Urinary bladder (tissue), 4 donors: Measurements from ENCODE around the gene KCNS3. TPM values are rescaled to one million over a fixed set of nuclear protein-coding genes. Genes with fewer than 3 reads are reported as not detected.

Experiments used
- DNase-seq: peaks from one replicate; pipeline ENCODE4 v3.0.0-alpha.2; 2015; ENCODE audit errors: extremely low spot score
- H3K27ac ChIP-seq: one replicate; pipeline ENCODE4 v1.5.1; 2013; ENCODE audit warnings: low read depth, mild to moderate bottlenecking, moderate library complexity
- H3K36me3 ChIP-seq: one replicate; pipeline ENCODE4 v1.6.1; 2013; ENCODE audit warnings: mild to moderate bottlenecking, moderate library complexity; ENCODE audit not compliant: insufficient read depth
- H3K4me1 ChIP-seq: one replicate; pipeline ENCODE4 v1.6.1; 2013; ENCODE audit warnings: mild to moderate bottlenecking, moderate library complexity; ENCODE audit not compliant: insufficient read depth
- H3K4me3 ChIP-seq: one replicate; pipeline ENCODE4 v1.5.1; 2013; ENCODE audit warnings: low read depth, low read length
- WGBS: extraction: QIAGEN DNeasy Blood & Tissue Kit; methylation state at CpG from one replicate; pipeline ENCODE4 v1.1.7; 2013; 5-methylcytosine and 5-hydroxymethylcytosine counted together
- polyA plus RNA-seq: library from polyadenylated mRNA; stranded (reverse); fragments of 200-250 nt; gene quantifications from one replicate; pipeline ENCODE4 v1.2.3, GENCODE V29; 2013
- total RNA-seq: library from RNA; depleted of rRNA; stranded (reverse); fragments of >200 nt; gene quantifications from one replicate; pipeline ENCODE4 v1.2.3, GENCODE V29; 2014
- donor health status: healthy with polysubstance abuse.
- donor health status: healthy.

Gene KCNS3, protein sequence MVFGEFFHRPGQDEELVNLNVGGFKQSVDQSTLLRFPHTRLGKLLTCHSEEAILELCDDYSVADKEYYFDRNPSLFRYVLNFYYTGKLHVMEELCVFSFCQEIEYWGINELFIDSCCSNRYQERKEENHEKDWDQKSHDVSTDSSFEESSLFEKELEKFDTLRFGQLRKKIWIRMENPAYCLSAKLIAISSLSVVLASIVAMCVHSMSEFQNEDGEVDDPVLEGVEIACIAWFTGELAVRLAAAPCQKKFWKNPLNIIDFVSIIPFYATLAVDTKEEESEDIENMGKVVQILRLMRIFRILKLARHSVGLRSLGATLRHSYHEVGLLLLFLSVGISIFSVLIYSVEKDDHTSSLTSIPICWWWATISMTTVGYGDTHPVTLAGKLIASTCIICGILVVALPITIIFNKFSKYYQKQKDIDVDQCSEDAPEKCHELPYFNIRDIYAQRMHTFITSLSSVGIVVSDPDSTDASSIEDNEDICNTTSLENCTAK
- total RNA-seq (14.9 TPM), polyA plus RNA-seq (7.7 TPM)

DNA sequence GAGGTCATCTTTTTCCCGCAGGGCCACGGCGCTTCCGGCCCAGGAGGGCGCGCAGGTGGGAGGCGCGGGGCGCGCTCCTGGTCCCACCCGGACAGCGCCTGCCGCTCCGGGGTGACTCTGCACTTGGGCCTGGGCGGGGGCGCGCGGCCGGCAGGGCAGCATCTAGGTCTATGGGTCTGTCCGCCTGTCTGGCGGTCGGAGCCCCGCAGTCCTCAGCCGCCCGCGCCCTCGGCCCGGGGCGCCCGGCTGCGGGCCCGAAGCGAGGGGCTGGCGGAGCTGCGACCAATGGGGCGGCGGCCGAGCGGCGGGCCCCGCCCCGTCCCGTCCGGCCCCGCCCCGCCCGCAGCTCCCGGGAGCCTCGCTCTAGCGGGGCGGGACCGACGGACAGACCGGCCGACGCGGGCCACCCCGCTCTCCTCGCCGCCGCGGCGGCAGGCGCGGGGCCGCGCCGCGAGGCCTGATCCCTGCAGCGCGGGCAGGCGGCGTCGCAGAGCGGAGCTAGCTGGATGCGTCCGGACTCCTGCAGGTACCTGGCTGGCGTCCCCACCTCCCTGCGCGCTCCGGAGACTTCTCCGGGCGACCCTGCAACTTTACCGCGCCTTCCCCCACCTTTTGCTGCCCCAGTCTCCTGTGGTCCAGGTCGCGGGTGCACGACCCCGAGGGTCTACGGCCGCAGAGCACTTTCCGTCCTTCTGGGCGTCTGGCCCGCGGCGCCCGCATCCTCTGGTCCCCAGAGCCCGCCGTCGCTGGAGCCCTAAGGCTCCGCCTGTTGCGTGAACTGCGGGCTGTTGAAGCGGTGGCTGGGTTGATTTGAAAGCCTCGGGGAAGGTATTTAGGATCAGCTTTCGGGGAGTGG, at the start of gene KCNS3:
Gene KCNS3, plus strand, starts transcription at position 387 of the 856 bp plus-strand sequence. CDS start 52,342 bp downstream, outside the sequence.
- Histone ChIP-seq H3K4me3 (peak within 1 kb of the TSS; percentile 64), H3K4me1 (no peaks in the 10 kb centered on the region), H3K36me3 (no peaks in the 10 kb centered on the region), H3K27ac (no peak within 1 kb of the TSS)
- DNase-seq = no peak
- WGBS = under 1% methylated on average over 105 of the region's 106 CpGs

DNA sequence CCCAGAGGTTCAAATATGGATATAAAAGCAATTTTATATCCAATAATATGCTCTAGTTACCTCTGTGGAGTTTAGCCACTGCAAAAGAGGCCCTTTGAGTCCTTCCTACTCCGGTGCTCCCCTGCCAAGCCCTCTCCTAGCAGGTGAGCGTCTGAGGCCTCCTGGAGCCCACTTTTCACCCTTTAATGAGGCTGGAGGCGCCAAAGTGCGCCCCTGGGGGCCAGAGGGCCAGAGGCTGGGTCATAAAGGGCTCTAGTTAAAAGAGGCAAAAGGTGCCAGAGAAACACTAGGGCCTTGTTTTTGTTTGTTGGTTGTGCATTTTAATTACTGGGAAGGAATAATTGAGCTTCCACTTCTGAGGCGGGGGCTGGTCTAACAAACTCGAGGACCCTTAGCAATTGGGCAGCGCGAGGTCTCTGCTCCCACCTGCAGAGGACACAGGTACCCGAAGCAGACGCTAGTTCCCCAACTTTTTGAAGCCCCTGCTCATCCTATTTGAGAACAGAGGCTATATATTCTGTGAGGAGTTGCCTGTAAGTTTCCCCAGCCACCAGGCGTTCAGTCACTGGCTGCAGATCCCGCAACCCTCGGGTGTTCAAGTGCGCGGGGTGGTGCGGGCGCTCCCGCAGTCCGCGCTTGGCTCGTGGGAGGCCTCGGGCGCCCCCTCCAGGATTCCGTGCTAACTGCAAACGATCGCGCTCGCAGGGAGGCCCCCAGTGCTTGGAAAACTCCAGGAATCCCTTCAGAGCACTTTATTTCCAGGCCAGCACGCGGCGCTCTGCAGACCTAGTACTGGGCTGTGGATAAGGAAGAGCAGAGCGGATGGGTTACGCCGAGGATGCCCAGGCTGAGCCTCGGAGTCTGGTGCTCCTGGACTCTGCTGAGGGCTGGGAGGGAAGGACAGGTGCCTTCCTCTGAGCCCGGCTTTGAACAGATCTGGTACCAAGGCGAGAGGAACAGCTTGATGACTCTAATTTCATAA, 48.1 kb upstream of the KCNS3 start:
- peak; percentile 45 for DNase-seq
- H3K36me3 ChIP-seq = no peaks in the 10 kb centered on the region
- 11% methylated on average over 37 of the region's 37 CpGs for WGBS
- no peaks in the 10 kb centered on the region for H3K4me1 ChIP-seq
- no peak overlapping the region for H3K4me3 ChIP-seq
- H3K27ac ChIP-seq = no peak overlapping the region

GRCh38 chr2:17835516-17835915, 43.0 kb upstream of the KCNS3 start:
- H3K4me3 ChIP-seq = no peak overlapping the region
- WGBS = 89% methylated on average over 2 of the region's 2 CpGs
- H3K4me1 ChIP-seq = no peaks in the 10 kb centered on the region
- H3K27ac ChIP-seq = no peak overlapping the region
- H3K36me3 ChIP-seq = no peaks in the 10 kb centered on the region
- DNase-seq = no peak

- Histone ChIP-seq H3K36me3 (no peaks in the 10 kb centered on the region), H3K4me1 (no peaks in the 10 kb centered on the region), H3K27ac (no peak overlapping the region), H3K4me3 (no peak overlapping the region)
- DNase-seq = no peak
- 89% methylated on average over 2 of the region's 2 CpGs for WGBS
Observed at GRCh38 chr2:17839959-17840358, 38.5 kb upstream of the KCNS3 start.

- DNase-seq = no peak
- Histone ChIP-seq H3K4me3 (no peak overlapping the region), H3K27ac (no peak overlapping the region), H3K36me3 (no peaks in the 10 kb centered on the region), H3K4me1 (no peaks in the 10 kb centered on the region)
- WGBS = 71% methylated on average over 2 of the region's 2 CpGs
Observed at GRCh38 chr2:17843457-17843856, 35.0 kb upstream of the KCNS3 start.

- Histone ChIP-seq H3K36me3 (no peaks in the 10 kb centered on the region), H3K4me3 (no peak overlapping the region), H3K27ac (no peak overlapping the region), H3K4me1 (no peaks in the 10 kb centered on the region)
- 92% methylated on average over 7 of the region's 7 CpGs for WGBS
- no peak for DNase-seq
Observed at GRCh38 chr2:17845806-17846205, 32.7 kb upstream of the KCNS3 start.

DNA sequence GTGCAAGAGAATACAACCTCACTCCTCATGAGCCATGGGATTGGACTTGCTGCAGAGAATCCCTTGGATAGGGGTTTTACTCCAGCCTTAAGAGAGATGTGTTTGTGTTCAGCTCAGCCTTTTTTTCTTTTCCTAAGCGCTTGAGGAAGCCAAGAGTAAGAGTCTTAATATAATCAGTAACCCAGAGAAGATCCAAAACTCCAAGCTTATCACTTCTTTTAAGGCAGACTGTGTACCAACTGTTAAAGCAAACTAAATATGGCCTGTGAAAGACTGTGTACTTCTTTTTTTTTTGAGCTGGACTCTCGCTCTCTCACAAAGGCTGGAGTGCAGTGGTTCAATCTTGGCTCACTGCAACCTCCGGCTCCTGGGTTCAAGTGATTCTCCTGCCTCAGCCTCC, 31.8 kb upstream of the KCNS3 start:
- 80% methylated on average over 3 of the region's 3 CpGs for WGBS
- no peak for DNase-seq
- H3K4me1 ChIP-seq = no peaks in the 10 kb centered on the region
- H3K36me3 ChIP-seq = no peaks in the 10 kb centered on the region
- no peak overlapping the region for H3K4me3 ChIP-seq
- no peak overlapping the region for H3K27ac ChIP-seq

DNA sequence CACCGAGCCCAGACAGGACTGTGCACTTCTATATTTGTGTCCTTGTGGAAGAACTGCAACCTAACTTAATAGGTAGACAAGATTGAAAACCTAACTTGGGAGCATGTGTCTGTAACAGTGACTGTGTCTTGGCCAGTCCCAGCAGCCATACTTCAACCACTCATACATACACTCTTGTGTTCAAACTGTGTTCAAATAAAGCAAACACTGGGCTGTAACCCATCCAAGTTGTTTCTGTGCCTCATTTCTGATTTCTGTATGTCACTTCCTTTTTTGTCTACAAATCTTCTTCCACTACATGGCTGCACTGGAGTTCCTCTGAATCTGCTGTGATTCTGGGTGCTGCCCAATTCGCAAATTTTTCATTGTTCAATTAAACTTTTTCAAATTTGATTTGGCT, 31.2 kb upstream of the KCNS3 start:
- whole genome bisulfite sequencing = 98% methylated on average over 2 of the region's 2 CpGs

DNA sequence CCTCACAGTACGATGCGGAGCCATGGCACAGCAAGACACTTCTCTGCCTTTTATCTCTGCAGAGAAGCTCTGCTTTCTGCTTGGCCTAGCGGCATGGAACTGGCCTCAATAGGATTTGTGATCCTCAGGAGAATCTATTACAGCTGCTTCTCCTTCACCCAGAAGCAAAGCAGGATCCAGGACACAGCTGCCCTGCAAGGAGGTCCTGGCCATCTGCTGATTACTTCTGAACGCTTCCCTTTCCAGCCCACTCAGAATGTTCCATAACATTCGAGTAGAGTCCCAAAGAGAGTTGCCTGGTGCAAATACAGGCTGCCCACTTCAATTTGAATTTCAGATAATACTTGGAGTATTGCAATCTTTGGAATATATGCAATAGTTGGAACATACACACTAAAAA, 29.2 kb upstream of the KCNS3 start:
- DNase-seq = no peak
- 74% methylated on average over 5 of the region's 5 CpGs for WGBS

More for the DNA sequence above, 31.2 kb upstream of the KCNS3 start:
- Histone ChIP-seq H3K4me3 (no peak overlapping the region), H3K4me1 (no peaks in the 10 kb centered on the region), H3K27ac (no peak overlapping the region), H3K36me3 (no peaks in the 10 kb centered on the region)
- DNase-seq = no peak

GRCh38 chr2:17850151-17850550, 28.3 kb upstream of the KCNS3 start:
- 91% methylated on average over 4 of the region's 4 CpGs for WGBS
- Histone ChIP-seq H3K36me3 (no peaks in the 10 kb centered on the region), H3K27ac (no peak overlapping the region), H3K4me3 (no peak overlapping the region), H3K4me1 (no peaks in the 10 kb centered on the region)
- DNase-seq = no peak

More for the DNA sequence above, 29.2 kb upstream of the KCNS3 start:
- no peak overlapping the region for H3K27ac ChIP-seq
- H3K36me3 ChIP-seq = no peaks in the 10 kb centered on the region
- H3K4me3 ChIP-seq = no peak overlapping the region
- H3K4me1 ChIP-seq = no peaks in the 10 kb centered on the region

- no peaks in the 10 kb centered on the region for H3K36me3 ChIP-seq
- H3K4me3 ChIP-seq = no peak overlapping the region
- WGBS = 44% methylated on average over 9 of the region's 9 CpGs
- no peak for DNase-seq
- H3K4me1 ChIP-seq = no peaks in the 10 kb centered on the region
- H3K27ac ChIP-seq = no peak overlapping the region
Observed at GRCh38 chr2:17851731-17852585, 26.5 kb upstream of the KCNS3 start.

DNA sequence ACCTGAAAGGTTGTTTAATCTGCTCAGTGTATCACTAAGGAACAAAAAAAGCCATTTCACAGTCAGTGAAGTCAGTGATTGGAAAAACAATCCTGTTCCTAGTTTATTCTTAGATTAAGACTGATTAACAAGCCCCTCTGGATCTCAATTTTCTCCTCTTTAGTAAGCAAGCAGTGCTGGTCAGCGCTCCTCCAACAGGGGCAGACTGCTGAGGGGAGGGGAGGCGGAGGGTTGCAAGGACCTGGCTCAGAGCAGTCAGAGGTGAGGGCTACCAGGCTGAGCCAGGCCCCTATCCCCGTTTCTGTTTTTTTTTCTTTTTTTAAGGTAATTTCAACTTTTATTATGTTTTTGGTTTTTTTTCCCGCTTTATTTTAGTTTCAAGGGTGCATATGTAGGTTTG, 24.7 kb upstream of the KCNS3 start:
- Histone ChIP-seq H3K4me3 (no peak overlapping the region), H3K36me3 (no peaks in the 10 kb centered on the region), H3K27ac (no peak overlapping the region), H3K4me1 (no peaks in the 10 kb centered on the region)
- DNase-seq = no peak
- whole genome bisulfite sequencing = 69% methylated on average over 4 of the region's 4 CpGs
